KMS-11 (cell line): ENCODE data around the gene RGS3.
"Not testable (repeated sequence)": the region's sequence is repeated elsewhere in the genome, so short reads cannot be mapped to it uniquely, and the experiment has no call there.

Source experiments
- H2AFZ ChIP-seq: fragments of 200-600 bp; sonication (generic); 2 replicates; pipeline ENCODE4 v1.6.1; 2016; ENCODE audit warnings: antibody characterized with exemption, mixed run types, low read depth
- H3K27ac ChIP-seq: fragments of 200-600 bp; sonication (generic); 2 replicates; pipeline ENCODE4 v1.6.1; 2016; ENCODE audit warnings: mild to moderate bottlenecking, mixed run types
- H3K27me3 ChIP-seq: fragments of 200-600 bp; sonication (generic); 2 replicates; pipeline ENCODE4 v1.6.1; 2017; ENCODE audit warnings: mild to moderate bottlenecking, low read depth, mixed run types, moderate library complexity; ENCODE audit not compliant: insufficient read depth
- H3K36me3 ChIP-seq: fragments of 200-600 bp; sonication (generic); 2 replicates; pipeline ENCODE4 v1.6.1; 2017; ENCODE audit warnings: mild to moderate bottlenecking, mixed run types; ENCODE audit not compliant: insufficient read depth
- H3K4me1 ChIP-seq: fragments of 200-600 bp; sonication (generic); 2 replicates; pipeline ENCODE4 v1.6.1; 2016; ENCODE audit warnings: mild to moderate bottlenecking, low read depth, mixed run types; ENCODE audit not compliant: poor library complexity, severe bottlenecking
- H3K4me2 ChIP-seq: fragments of 200-600 bp; sonication (generic); 2 replicates; pipeline ENCODE4 v1.7.0; 2016; ENCODE audit warnings: mild to moderate bottlenecking, mixed run types
- H3K4me3 ChIP-seq: fragments of 200-600 bp; sonication (generic); IDR thresholded peaks from 2 replicates; pipeline ENCODE4 v1.6.1; 2017; ENCODE audit warnings: low read depth, low read length, mixed read lengths; ENCODE audit not compliant: insufficient read depth
- H3K79me2 ChIP-seq: fragments of 200-600 bp; sonication (generic); 2 replicates; pipeline ENCODE4 v1.6.1; 2016; ENCODE audit warnings: low read depth, mixed run types; ENCODE audit not compliant: insufficient read depth
- H3K9ac ChIP-seq: fragments of 200-600 bp; sonication (generic); 2 replicates; pipeline ENCODE4 v1.6.1; 2016; ENCODE audit warnings: mild to moderate bottlenecking, mixed run types
- H4K20me1 ChIP-seq: fragments of 200-600 bp; sonication (generic); 2 replicates; pipeline ENCODE4 v1.6.1; 2016; ENCODE audit warnings: mild to moderate bottlenecking, mixed run types; ENCODE audit not compliant: insufficient read depth
- TF ChIP-seq, protein P1 (sequence below): fragments of 200-600 bp; sonication (generic); conservative IDR thresholded peaks from 2 replicates; pipeline ENCODE4 v1.6.1; 2017; ENCODE audit warnings: low read depth, mild to moderate bottlenecking, antibody characterized with exemption, low read length, moderate library complexity, mixed read lengths

RGS3 gene

GRCh38 chr9:113638897-113639296 lies 175.4 kb downstream of the RGS3 start:
- H3K4me1 ChIP-seq = no peaks in the 10 kb centered on the region
- no peak overlapping the region for H2AFZ ChIP-seq
- H3K4me3 ChIP-seq = no peak overlapping the region
- H4K20me1 ChIP-seq = no peaks in the 10 kb centered on the region
- no peak overlapping the region for H3K4me2 ChIP-seq
- no peak overlapping the region for H3K27ac ChIP-seq
- no peak overlapping the region for H3K9ac ChIP-seq
- H3K79me2 ChIP-seq = no peaks in the 10 kb centered on the region
- H3K36me3 ChIP-seq = no peaks in the 10 kb centered on the region
- TF ChIP-seq, protein P1, sequence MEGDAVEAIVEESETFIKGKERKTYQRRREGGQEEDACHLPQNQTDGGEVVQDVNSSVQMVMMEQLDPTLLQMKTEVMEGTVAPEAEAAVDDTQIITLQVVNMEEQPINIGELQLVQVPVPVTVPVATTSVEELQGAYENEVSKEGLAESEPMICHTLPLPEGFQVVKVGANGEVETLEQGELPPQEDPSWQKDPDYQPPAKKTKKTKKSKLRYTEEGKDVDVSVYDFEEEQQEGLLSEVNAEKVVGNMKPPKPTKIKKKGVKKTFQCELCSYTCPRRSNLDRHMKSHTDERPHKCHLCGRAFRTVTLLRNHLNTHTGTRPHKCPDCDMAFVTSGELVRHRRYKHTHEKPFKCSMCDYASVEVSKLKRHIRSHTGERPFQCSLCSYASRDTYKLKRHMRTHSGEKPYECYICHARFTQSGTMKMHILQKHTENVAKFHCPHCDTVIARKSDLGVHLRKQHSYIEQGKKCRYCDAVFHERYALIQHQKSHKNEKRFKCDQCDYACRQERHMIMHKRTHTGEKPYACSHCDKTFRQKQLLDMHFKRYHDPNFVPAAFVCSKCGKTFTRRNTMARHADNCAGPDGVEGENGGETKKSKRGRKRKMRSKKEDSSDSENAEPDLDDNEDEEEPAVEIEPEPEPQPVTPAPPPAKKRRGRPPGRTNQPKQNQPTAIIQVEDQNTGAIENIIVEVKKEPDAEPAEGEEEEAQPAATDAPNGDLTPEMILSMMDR = no peak
- H3K27me3 ChIP-seq = no peaks in the 10 kb centered on the region

DNA sequence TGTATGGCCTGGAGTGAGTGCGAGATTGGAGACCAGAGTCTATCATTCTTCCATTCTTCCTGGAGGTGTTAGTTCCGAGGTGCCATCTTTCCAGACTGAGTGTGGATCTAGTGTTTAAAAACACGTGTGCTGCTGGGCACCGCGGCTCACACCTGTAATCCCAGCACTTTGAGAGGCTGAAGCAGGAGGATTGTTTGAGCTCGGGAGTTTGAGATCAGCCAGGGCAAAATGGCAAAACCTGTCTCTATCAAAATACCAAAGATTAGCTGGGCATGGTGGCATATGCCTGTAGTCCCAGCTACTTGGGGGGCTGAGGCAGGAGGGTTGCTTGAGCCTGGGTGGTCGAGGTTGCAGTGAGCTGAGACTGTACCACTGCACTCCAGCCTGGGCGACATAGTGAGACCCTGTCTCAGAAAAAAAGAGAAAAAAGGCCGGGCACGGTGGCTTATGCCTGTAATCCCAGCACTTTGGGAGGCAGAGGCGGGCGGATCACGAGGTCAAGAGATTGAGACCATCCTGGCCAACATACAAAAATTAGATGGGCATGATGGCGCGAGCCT lies 176.0 kb downstream of the RGS3 start:
- not testable (repeated sequence) for H2AFZ ChIP-seq, H3K4me1 ChIP-seq, H4K20me1 ChIP-seq, H3K36me3 ChIP-seq, H3K9ac ChIP-seq, H3K27ac ChIP-seq, H3K4me2 ChIP-seq, H3K79me2 ChIP-seq, H3K4me3 ChIP-seq, H3K27me3 ChIP-seq

DNA sequence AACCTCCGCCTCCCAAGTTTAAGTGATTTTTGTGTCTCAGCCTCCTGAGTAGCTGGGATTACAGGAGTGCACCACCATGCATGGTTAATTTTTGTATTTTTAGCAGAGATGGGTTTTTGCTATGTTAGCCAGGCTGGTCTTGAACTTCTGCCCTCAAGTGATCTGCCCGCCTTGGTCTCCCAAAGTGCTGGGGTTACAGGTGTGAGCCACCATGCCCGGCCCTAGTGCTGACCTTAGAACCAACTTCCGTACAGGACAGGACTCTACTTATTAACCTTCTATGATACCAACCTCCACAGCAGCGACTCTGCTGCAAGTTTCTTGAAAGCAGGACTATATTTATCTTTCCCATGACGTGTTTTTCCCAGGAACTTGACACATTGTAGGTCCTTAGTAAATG lies 176.9 kb downstream of the RGS3 start:
- Histone ChIP-seq H3K36me3 (no peaks in the 10 kb centered on the region), H4K20me1 (no peaks in the 10 kb centered on the region), H3K27ac (no peak overlapping the region), H3K4me2 (no peak overlapping the region), H3K79me2 (no peaks in the 10 kb centered on the region), H3K4me1 (no peaks in the 10 kb centered on the region), H3K27me3 (no peaks in the 10 kb centered on the region), H3K9ac (no peak overlapping the region), H3K4me3 (no peak overlapping the region), H2AFZ (no peak overlapping the region)
- TF ChIP-seq, protein P1 = no peak

DNA sequence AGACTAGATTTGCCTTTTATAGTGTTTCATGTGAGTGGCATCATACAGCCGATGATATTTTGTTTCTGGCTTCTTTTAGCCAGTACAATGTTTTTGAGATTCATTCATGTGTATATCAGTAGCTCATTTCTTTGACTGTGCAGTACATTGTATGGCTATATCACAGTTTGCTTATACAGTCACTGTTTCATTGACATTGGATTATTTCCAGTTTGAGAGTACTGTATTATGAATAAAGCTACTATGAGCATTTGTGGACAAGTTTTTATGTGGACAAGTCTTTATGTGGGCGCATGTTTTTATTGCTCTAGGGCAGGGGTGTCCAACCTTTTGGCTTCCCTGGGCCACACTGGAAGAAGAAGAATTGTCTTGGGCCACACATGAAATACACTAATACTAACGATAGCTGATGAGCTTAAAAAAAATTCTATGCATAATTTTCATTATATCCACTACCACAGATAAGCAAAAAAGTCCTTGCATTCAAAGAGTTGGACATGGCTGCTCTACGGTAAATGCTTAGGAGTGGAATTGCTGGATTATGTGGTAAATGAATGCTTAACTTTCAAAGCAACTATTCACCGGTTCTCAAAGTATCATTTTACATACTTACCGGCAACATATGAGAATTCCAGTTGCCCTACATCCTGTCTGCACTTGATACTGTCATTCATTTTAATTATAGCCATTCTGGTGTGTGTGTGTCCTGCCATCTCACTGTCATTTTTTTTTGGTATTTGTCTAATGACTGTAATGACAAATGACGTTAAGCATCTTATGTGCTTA lies 177.8 kb downstream of the RGS3 start:
- TF ChIP-seq, protein P1 = no peak
- Histone ChIP-seq H4K20me1 (no peaks in the 10 kb centered on the region), H3K4me2 (no peak overlapping the region), H3K9ac (no peak overlapping the region), H2AFZ (no peak overlapping the region), H3K79me2 (no peaks in the 10 kb centered on the region), H3K4me3 (no peak overlapping the region), H3K36me3 (no peaks in the 10 kb centered on the region), H3K27me3 (no peaks in the 10 kb centered on the region), H3K4me1 (no peaks in the 10 kb centered on the region), H3K27ac (no peak overlapping the region)

GRCh38 chr9:113644321-113644720 lies 180.8 kb downstream of the RGS3 start:
- no peaks in the 10 kb centered on the region for H3K27me3 ChIP-seq
- no peaks in the 10 kb centered on the region for H3K79me2 ChIP-seq
- no peaks in the 10 kb centered on the region for H4K20me1 ChIP-seq
- TF ChIP-seq, protein P1 = no peak
- no peak overlapping the region for H2AFZ ChIP-seq
- no peak overlapping the region for H3K9ac ChIP-seq
- H3K4me3 ChIP-seq = no peak overlapping the region
- H3K27ac ChIP-seq = no peak overlapping the region
- no peaks in the 10 kb centered on the region for H3K36me3 ChIP-seq
- no peaks in the 10 kb centered on the region for H3K4me1 ChIP-seq
- H3K4me2 ChIP-seq = no peak overlapping the region
